GM18909 (cell line): Measurements from ENCODE around the gene CGN.

Source experiments
- ATAC-seq: cut with Tn5 transposase; IDR thresholded peaks from one replicate; pipeline ENCODE4 v1.9.1; 2021; ENCODE audit warnings: mild to moderate bottlenecking; ENCODE audit not compliant: unreplicated experiment, poor library complexity

Gene CGN, protein sequence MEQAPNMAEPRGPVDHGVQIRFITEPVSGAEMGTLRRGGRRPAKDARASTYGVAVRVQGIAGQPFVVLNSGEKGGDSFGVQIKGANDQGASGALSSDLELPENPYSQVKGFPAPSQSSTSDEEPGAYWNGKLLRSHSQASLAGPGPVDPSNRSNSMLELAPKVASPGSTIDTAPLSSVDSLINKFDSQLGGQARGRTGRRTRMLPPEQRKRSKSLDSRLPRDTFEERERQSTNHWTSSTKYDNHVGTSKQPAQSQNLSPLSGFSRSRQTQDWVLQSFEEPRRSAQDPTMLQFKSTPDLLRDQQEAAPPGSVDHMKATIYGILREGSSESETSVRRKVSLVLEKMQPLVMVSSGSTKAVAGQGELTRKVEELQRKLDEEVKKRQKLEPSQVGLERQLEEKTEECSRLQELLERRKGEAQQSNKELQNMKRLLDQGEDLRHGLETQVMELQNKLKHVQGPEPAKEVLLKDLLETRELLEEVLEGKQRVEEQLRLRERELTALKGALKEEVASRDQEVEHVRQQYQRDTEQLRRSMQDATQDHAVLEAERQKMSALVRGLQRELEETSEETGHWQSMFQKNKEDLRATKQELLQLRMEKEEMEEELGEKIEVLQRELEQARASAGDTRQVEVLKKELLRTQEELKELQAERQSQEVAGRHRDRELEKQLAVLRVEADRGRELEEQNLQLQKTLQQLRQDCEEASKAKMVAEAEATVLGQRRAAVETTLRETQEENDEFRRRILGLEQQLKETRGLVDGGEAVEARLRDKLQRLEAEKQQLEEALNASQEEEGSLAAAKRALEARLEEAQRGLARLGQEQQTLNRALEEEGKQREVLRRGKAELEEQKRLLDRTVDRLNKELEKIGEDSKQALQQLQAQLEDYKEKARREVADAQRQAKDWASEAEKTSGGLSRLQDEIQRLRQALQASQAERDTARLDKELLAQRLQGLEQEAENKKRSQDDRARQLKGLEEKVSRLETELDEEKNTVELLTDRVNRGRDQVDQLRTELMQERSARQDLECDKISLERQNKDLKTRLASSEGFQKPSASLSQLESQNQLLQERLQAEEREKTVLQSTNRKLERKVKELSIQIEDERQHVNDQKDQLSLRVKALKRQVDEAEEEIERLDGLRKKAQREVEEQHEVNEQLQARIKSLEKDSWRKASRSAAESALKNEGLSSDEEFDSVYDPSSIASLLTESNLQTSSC

DNA sequence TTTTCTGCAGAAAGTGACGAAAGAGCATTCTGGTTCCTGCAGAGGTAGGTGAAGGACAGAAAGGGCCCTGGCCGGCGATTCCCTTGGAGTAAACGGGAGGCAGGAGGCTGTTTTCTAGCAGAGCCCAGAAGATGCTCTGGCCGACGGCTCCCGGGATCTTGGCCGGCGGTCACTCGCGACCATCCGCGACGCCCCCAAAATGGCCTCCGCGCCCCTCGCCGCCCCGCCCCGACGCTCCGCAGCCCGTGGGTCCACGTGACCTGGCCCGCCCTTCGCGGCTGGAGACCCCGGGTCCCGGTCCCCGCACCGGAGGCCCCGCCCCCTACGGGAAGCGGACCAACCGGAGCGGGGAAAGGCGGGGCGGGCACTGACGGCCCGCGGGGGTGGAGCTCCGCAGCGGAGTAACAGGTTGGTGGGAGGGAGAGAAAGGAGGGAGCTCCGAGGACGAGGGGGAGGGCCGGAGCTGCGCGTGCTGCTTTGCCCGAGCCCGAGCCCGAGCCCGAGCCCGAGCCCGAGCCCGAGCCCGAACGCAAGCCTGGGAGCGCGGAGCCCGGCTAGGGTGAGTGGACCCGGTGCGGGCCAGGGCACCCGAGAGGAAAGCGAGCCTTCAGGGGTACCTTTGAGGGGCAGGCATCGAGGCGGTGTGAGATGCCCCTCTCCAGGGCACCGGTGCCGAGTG lies at the start of gene CGN:
CGN (plus strand) TSS at position 431 of the 679 bp plus-strand sequence. CDS start 7,133 bp downstream, outside the sequence.
- ATAC-seq: peak; percentile 88

DNA sequence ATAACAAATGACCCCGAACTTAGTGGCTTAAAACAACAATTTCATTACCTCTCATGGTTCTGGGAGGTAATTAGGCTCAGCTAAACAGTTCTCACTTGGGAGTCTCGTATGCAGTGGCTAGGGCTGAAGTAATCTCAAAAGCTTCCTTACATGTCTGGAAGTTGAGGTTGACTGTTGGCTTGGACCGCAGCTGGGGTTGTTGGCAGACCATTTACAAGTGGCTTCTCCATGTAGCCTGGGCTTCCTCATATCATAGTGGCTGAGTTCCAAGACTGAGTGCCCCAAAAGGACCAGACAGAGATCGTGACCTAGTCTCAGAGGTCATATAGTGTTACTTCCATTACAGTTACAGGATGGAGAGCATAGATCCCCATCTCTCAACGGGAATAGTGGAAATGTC lies 49.5 kb upstream of the CGN start:
- no peak for ATAC-seq

DNA sequence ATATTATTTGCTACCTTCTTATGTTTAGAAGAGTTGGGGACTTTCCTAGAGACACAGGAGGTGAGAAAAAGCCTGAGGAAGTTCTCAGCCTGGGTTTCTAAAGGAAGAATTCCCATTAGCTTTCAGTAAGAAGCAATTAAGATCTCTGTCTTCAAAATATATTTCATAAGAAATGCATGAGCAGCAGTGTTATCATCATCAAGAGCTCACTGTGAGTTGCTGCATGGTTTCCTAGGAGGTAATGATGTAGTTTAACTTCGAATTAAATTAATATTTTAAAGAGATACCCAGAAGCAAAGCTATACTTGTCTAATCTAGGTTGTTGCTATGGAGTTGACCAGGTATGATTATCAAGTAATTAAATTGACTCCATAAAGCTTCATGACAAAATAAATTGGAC lies 46.2 kb upstream of the CGN start:
- no peak for ATAC-seq

DNA sequence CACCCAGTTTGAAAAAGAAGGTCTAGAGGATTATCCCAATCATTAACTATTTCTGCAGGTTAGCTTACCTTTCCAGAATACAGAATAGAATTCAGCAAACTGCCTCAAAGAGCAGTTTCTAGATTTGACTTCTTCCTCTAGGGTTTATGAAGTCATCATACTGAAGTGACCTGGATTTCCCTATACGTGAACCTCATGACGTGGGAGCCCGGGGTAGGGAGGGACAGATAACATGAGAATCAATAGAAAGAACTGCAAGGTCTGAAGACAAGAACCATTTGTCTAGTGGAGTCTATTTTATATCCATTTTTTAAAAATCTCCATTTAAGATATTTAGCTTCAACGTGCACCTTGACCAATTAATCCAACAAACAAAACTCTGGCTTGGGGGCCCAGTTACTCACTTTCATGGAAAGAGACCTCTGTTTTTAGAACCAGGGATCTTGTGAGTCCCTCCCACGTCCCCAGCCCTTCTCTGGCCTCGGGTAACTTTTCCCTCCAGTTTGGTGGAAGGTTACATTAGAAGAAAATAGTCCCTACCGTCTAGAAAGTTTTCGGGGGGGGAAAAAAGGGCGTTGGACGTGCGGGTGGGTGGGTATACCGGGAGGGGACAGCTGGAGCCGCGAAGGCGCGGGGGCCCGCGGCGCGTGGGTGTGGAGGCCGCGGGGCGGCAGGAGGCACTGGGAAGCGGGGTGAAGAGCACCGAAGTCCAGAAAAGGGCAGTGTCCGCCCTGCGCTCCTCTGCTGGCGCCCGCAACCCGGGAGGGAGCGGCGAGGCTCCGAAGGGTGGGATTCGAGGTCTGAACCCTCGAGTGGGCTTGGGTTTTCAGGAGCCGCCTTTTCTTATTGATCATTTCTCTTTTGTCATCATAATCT lies 38.1 kb upstream of the CGN start:
- no peak for ATAC-seq

DNA sequence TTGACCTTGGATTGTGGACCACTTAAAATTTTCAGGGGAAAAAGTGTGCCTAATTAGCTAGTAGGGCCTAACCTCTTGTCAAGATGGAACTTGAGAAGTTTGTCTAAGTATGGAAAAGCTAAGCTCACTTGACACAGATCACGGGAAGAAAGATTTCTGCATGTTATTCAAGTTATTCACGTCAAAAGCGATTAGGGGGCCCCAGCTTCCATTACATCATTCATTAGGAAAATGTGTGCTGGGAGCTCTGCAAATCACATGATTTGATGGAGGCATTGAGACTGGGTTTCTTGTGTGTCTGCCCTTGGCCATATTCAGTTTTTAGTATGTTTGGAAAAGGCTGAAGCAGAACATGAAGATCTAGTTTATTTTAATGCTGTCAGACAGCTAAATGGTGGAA lies 36.4 kb upstream of the CGN start:
- ATAC-seq: no peak

DNA sequence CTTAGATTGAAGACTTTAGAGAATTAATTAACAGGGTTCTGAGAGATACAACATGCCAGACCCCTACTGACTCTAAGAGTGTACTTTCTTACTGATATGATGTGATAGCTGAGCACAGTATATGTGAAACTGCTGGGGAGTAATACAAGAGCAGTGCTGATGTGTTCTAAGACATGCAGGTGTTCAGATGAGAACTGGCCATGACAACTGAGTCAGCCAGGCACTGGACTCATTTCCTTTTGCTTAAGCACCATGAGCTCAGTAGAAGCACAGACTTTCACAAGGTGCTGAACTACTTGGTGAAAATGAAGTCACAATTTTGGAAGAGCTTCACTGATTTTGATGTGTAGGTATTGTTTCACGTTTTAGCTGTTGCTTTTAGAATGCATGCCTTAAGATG lies 36.0 kb upstream of the CGN start:
- ATAC-seq: peak; percentile 68

DNA sequence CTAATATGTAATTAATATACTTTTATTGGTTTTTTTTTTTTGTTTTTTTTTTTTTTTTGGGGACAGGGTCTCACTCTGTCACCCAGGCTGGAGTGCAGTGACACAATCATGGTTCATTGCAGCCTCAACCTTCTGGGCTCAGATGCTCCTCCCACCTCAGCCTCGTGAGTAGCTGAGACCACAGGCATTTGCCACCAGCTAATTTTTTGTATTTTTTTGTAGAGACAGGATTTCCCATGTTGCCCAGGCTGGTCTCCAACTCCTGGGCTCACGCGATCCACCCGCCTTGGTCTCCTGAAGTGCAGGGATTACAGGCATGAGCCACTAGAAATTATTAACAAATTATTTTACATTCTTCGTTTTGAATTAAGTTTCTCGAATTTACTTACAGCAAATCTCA lies 35.1 kb upstream of the CGN start:
- no peak for ATAC-seq

DNA sequence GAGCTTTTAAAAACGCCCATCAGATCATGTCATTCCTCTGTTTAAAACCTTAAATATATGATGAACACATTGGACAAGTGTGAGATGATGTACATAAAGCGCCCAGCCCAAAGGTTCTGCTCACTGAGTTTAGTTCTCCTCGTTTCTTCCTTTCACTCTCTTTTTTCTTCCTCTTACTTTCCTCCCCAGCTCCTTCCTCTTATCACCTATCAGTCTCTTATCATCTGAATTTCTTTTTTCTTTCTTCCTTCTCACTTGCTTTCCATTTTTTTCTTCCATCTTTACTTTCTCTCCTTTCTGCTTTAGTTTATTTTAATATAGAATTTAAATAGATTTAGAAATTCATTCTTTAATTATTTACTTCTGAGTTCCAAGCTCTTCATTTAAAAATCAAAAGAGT lies 34.1 kb upstream of the CGN start:
- no peak for ATAC-seq

DNA sequence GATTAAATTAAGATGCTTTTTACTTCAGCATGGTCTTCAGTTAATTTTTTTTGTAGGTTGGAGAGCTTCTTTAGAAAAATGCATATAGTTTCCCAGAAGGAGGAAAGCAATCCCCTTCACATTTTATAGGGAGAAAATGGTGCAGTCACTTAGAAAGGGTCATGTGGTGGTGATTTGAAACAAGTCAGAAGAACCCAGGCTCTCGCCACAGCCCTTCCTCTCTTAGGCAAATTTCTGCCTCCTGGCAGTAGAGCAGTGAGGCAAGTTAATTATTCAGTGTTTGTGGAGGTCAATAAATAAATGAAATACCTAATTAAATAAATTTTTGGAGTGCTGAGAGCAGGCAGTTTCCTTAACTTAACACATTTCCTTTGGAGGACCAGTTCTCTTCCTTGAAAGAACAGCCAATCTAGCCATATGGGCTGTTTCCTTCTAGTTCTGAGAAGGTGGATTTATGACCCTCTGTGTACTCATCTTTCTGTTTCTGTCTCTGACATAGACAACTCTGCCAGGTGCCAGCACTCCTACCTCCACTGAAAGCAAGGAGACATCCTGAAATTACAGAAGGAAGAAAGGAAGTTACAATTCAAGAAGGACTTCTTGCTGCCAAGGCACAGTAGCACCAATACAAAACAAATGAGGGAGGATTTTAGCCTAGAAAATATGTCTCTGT lies 32.9 kb upstream of the CGN start:
- ATAC-seq: no peak

DNA sequence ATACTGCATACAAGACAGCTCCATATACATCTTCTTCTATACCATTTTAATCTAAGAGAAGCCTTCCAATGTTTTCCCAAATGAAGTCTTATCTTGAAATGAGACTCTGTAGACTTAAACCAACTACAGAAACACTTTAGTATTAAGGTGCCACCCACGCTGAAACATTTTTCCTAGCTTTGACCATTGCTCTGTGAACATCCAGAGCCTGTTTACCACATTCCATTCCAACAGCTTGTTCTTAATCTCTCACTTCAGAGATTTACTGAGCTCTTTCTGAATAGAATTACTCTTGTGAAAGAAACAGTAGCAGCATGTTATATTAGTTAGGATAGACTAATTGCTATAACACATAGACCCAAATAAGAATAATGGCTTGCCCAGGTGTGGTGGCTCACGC lies 32.3 kb upstream of the CGN start:
- no peak for ATAC-seq

DNA sequence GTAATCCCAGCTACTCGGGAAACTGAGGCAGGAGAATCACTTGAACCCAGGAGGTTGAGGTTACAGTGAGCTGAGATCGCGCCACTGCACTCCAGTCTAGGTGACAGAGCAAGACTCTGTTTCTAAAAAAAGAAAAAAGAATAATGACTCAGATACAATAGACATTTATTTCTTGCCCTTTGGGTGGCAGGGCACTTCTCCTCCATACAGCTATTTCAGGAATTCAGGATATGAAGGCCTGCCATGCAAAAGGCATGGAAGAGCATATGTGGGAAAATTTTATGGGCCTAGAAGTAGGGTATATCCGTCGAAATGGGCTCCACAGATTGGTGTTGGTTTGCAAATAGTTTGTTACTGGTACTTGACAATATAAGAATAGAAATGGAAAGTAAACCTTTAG lies 31.7 kb upstream of the CGN start:
- ATAC-seq: no peak

DNA sequence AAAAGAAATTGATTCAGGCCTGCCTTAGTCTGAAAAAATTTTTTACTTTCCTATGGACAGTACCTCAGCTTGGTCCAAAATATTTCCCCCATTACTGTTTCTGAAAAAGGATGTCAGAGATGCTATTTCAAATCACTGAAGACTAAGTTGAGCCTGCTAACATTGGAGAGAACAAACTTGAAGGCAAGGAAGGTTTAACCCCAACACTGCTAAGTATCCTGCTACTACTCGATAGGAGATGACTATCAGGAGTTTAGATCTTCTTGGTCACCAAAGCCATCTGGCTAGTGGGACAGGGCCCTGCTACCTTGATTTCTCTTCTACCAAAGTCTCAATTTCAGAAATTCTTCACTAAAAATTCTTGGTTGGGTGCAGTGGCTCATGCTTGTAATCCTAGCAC lies 29.2 kb upstream of the CGN start:
- ATAC-seq: no peak

DNA sequence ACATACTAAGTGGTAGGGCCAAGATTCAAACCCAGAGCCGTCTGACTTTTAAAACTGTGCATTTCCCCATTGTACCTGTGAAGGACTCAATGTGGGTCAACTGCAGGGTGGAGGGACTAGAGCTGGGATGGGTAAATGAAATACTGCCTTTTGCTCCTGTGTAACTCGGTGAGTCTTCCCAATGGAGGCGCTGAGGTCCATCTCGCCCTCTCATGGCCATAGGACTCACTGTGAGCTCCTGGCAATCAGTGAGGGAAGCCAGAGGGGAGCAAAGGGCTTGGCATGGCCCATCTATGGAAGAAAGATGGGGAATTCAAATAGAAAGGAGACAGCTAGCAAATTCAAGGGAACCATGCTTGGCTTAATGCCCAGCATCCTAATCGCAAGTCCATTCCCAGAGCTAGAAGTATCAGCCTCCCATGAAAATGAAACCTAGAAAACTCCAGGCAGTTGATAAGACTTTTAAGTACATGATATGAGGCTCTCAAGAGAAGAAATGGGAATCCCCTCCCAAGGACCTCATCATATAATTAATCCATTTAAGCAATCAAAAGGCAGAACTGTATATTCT lies 25.4 kb upstream of the CGN start:
- ATAC-seq: no peak

DNA sequence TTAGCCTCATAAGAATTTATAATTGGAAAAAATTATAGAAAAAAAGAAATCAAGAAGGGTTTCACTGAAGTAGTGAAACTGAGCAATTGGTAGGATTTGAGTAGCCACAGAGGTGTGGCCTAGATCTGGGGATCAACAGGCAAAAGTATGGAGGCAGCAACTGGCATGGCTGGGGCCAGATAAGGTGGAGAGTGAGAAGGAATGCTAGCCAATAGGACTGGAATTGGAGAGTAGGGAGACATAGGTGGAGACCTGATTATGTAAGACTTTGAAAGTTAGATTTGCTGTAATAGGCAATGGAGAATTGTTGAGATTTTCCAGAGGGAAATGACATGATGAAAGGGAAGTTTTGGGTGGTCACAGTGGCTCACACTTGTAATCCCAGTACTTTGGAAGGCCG lies 24.6 kb upstream of the CGN start:
- ATAC-seq: no peak

DNA sequence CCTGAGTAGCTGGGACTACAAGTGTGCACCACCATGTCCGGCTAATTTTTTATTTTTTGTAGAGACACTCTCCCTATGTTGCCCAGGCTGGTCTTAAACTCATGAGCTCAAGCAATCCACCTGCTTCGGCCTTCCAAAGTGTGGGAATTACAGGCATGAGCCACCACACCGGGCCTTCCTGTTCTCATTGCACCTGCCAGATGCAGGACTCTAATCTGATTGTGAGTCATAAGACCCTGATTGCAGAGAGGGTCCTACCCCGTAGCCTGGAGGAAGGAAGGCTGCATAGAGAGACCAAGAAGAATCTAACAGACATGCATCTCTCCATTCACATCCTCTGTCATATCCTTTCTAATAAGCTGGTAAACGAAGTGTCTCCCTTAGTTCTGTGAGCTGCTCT lies 19.5 kb upstream of the CGN start:
- no peak for ATAC-seq

DNA sequence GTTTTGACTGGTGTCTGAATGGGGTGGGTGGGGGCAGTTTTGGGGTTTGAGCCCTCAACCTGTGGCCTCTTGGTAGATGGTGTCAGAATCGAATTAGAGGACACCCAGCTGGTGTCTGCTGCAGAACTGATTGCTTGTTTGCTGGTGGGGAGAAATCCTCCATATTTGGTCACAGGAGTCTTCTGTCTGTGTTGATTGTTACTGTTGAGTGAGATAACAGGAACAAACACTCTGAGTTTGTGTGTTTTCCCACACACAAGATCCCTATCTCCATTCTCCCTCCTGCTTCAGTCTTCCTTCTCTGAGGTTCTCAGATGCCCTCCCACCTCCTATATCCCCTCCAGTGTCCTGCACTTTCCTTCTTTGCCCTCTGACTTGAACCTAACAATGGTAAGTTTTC lies 19.1 kb upstream of the CGN start:
- ATAC-seq: no peak

DNA sequence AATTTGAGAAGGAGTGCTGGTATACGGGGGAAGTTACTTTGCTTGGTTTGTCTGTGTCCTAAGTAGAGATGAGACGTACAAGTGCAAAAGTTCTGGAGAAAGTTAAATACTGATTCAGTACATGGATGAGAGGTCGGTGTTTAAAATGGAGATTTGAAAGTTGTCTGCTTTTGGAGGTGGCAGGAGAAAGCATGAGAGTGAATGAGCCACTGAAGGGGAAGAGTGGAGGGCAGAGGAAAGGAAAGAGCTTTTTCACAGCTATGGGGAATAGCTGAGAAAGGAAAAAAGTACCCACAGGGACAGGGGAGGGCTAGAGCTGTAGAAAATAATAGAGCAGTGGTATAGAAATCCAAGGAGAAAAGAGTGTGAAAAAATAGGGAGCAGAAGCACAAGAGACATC lies 18.1 kb upstream of the CGN start:
- ATAC-seq: no peak

DNA sequence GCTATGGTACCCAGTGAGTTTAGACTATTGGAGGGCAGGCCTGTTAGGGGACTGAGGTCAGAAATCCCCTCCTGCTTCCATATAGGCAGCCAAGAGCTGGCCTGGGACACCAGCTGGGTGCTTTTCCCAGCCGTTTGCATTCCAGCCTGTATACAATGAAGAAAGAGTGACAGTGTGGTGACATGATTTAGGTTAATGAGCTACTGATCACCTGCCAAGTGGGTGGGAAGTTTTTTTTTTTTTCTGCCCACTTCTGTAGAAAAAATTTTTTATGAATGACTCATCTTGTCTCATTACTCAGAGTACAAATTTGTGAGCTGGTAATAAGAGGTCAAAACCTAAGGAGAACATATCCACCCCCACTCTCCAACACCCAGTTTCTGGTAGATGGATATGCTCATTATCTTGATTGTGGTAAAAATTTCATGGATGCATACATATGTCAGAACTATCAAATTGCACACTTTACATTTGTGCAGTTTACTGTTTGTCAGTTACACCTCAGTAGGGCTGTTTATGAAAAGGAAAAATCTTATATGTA lies 16.4 kb upstream of the CGN start:
- ATAC-seq: no peak
